Thyroid gland (tissue), 4 donors: ENCODE results near the gene METTL26.

Experiments
- POLR2A ChIP-seq, 2 donors: fragments of 450-650 bp; IDR thresholded peaks; one replicate each; pipeline ENCODE4 v1.6.1; 2017; ENCODE audit warnings: antibody characterized with exemption in 2 of 2, mild to moderate bottlenecking in 2 of 2, moderate library complexity in 1 of 2
- TF ChIP-seq, protein P1 (sequence below), 6 experiments: fragments of 200-600 bp in 3 of 6; fragments of 450-650 bp in 3 of 6; sonication (generic) in 3 of 6; IDR thresholded peaks; one replicate each; pipeline ENCODE4 v1.5.1; 2016 to 2019; ENCODE audit warnings: antibody characterized with exemption in 6 of 6, mild to moderate bottlenecking in 2 of 6, inconsistent platforms in 1 of 6, moderate library complexity in 1 of 6

- TF ChIP-seq, protein P1, sequence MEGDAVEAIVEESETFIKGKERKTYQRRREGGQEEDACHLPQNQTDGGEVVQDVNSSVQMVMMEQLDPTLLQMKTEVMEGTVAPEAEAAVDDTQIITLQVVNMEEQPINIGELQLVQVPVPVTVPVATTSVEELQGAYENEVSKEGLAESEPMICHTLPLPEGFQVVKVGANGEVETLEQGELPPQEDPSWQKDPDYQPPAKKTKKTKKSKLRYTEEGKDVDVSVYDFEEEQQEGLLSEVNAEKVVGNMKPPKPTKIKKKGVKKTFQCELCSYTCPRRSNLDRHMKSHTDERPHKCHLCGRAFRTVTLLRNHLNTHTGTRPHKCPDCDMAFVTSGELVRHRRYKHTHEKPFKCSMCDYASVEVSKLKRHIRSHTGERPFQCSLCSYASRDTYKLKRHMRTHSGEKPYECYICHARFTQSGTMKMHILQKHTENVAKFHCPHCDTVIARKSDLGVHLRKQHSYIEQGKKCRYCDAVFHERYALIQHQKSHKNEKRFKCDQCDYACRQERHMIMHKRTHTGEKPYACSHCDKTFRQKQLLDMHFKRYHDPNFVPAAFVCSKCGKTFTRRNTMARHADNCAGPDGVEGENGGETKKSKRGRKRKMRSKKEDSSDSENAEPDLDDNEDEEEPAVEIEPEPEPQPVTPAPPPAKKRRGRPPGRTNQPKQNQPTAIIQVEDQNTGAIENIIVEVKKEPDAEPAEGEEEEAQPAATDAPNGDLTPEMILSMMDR (IDR thresholded peaks at IDR 0.05) = no peak
- TF ChIP-seq POLR2A (IDR thresholded peaks at IDR 0.05) = no peak
These were observed 1.9 kb downstream of the METTL26 start for GRCh38 chr16:634051-634670.
